H1 (cell line): ENCODE data around the gene WDR77. TPM values are rescaled to one million over a fixed set of nuclear protein-coding genes. Genes with fewer than 3 reads are reported as not detected.

Experiments
- CTCF ChIA-PET: fragments of 300-600 bp; sonication (Branson Sonifier 250); formaldehyde crosslinking; loops from one replicate; lab custom pipeline; 2021; ENCODE audit not compliant: partially characterized antibody; lab: Charles Lee
- POLR2A ChIA-PET: fragments of 300-600 bp; sonication (Branson Sonifier 250); formaldehyde crosslinking; loops from one replicate; lab custom pipeline; 2021; ENCODE audit warnings: inconsistent platforms; ENCODE audit not compliant: partially characterized antibody; lab: Charles Lee
- DNase-seq, 2 experiments: peaks; one replicate each; pipeline versions ENCODE4 v3.0.0 to v3.0.0-alpha.2; 2010 to 2022; ENCODE audit warnings: low spot score in 2 of 2, low read depth in 1 of 2, mixed read lengths in 1 of 2
- FAIRE-seq: peaks from 2 replicates; lab custom pipeline; 2011; peaks lifted over from hg19 to GRCh38; lab: Jason Lieb, UNC
- H2AFZ ChIP-seq: 2 replicates; pipeline ENCODE4 v1.8.1; 2012; ENCODE audit warnings: low read length, inconsistent platforms
- H2AK5ac ChIP-seq: 2 replicates; pipeline ENCODE4 v1.6.1; 2013; ENCODE audit warnings: low read depth, low read length
- H2BK120ac ChIP-seq: replicated peaks from 2 replicates; pipeline ENCODE3; 2013; ENCODE audit warnings: low read depth, low read length, inconsistent platforms
- H2BK12ac ChIP-seq: 2 replicates; pipeline ENCODE4 v1.6.1; 2013; ENCODE audit warnings: low read depth, low read length
- H2BK15ac ChIP-seq: 2 replicates; pipeline ENCODE4 v1.6.1; 2013; ENCODE audit warnings: low read length
- H2BK20ac ChIP-seq: 2 replicates; pipeline ENCODE4 v1.6.1; 2013; ENCODE audit warnings: low read length
- H2BK5ac ChIP-seq: 2 replicates; pipeline ENCODE4 v1.6.1; 2013; ENCODE audit warnings: low read depth, low read length
- H3K14ac ChIP-seq: 2 replicates; pipeline ENCODE4 v1.6.1; 2013; ENCODE audit warnings: inconsistent platforms; ENCODE audit not compliant: insufficient read length
- H3K18ac ChIP-seq: 2 replicates; pipeline ENCODE4 v1.6.1; 2013; ENCODE audit warnings: low read length; ENCODE audit errors: extremely low read depth
- H3K23ac ChIP-seq: 2 replicates; pipeline ENCODE4 v1.6.1; 2013; ENCODE audit warnings: inconsistent platforms; ENCODE audit not compliant: insufficient read length
- H3K23me2 ChIP-seq: 2 replicates; pipeline ENCODE4 v1.6.1; 2013; ENCODE audit warnings: low read depth, low read length
- H3K27ac ChIP-seq: 2 replicates; pipeline ENCODE4 v1.6.1; 2011; ENCODE audit warnings: low read depth, low read length, inconsistent platforms
- H3K27me3 ChIP-seq, 4 experiments: replicated peaks in 1 of 4; 1 replicate in 1 of 4; 2 replicates in 3 of 4; pipeline versions ENCODE4 v1.6.1 to v1.8.1; 2011 to 2013; ENCODE audit warnings: low read length in 3 of 4, mild to moderate bottlenecking in 3 of 4, inconsistent platforms in 2 of 4, mixed read lengths in 2 of 4, moderate library complexity in 1 of 4; ENCODE audit not compliant: control insufficient read depth in 3 of 4, insufficient read depth in 3 of 4; ENCODE audit errors: extremely low read depth in 1 of 4
- H3K36me3 ChIP-seq, 4 experiments: 2 replicates each; pipeline versions ENCODE4 v1.6.1 to v1.8.1; 2011 to 2013; ENCODE audit warnings: mild to moderate bottlenecking in 4 of 4, low read length in 3 of 4, moderate library complexity in 2 of 4, control low read depth in 1 of 4, inconsistent platforms in 1 of 4; ENCODE audit not compliant: insufficient read depth in 4 of 4, control insufficient read depth in 2 of 4
- H3K4ac ChIP-seq: replicated peaks from 2 replicates; pipeline ENCODE3; 2013; ENCODE audit warnings: low read length, low read depth, mixed read lengths, inconsistent platforms; ENCODE audit not compliant: insufficient read length
- H3K4me1 ChIP-seq, 4 experiments: replicated peaks in 1 of 4; 1 replicate in 1 of 4; 2 replicates in 3 of 4; pipeline versions ENCODE4 v1.6.1 to v1.8.1; 2011 to 2013; ENCODE audit warnings: low read length in 3 of 4, inconsistent platforms in 2 of 4, mixed read lengths in 1 of 4; ENCODE audit not compliant: insufficient read depth in 4 of 4, control insufficient read depth in 3 of 4
- H3K4me2 ChIP-seq, 2 experiments: 2 replicates each; pipeline versions ENCODE4 v1.6.1 to v1.8.1; 2011 to 2013; ENCODE audit warnings: low read depth in 2 of 2, low read length in 2 of 2, control low read depth in 1 of 2, inconsistent platforms in 1 of 2, mild to moderate bottlenecking in 1 of 2; ENCODE audit not compliant: insufficient read depth in 1 of 2
- H3K4me3 ChIP-seq, 4 experiments: fragments of 200-600, 300-600 bp in 1 of 4; sonication (generic), shearing (Covaris generic), sonication (Bioruptor Twin) in 1 of 4; 2 replicates each; pipeline versions ENCODE4 v1.5.1 to v1.8.1; 2011 to 2016; ENCODE audit warnings: low read length in 4 of 4, low read depth in 3 of 4, control low read depth in 2 of 4, inconsistent platforms in 2 of 4, mild to moderate bottlenecking in 2 of 4, mixed read lengths in 1 of 4, moderate library complexity in 1 of 4; ENCODE audit not compliant: insufficient read depth in 2 of 4; ENCODE audit errors: extremely low read depth in 1 of 4
- H3K56ac ChIP-seq: replicated peaks from 2 replicates; pipeline ENCODE3; 2013; ENCODE audit warnings: low read depth, mild to moderate bottlenecking, mixed read lengths, low read length, inconsistent platforms; ENCODE audit not compliant: insufficient read length
- H3K79me1 ChIP-seq: 2 replicates; pipeline ENCODE4 v1.6.1; 2013; ENCODE audit warnings: low read depth, low read length, control low read depth
- H3K79me2 ChIP-seq, 2 experiments: 2 replicates each; pipeline versions ENCODE4 v1.6.1 to v1.8.1; 2012 to 2013; ENCODE audit warnings: low read length in 2 of 2, mild to moderate bottlenecking in 2 of 2, inconsistent platforms in 1 of 2; ENCODE audit not compliant: insufficient read depth in 2 of 2, control insufficient read depth in 1 of 2
- H3K9ac ChIP-seq, 4 experiments: replicated peaks in 1 of 4; 1 replicate in 1 of 4; 2 replicates in 3 of 4; pipeline versions ENCODE4 v1.6.1 to v1.8.1; 2011 to 2013; ENCODE audit warnings: low read depth in 3 of 4, low read length in 3 of 4, control low read depth in 2 of 4, mild to moderate bottlenecking in 2 of 4, moderate library complexity in 2 of 4, inconsistent platforms in 1 of 4; ENCODE audit errors: extremely low read depth in 1 of 4
- H3K9me3 ChIP-seq, 2 experiments: 2 replicates each; pipeline versions ENCODE4 v1.6.1 to v1.8.1; 2012 to 2013; ENCODE audit warnings: mild to moderate bottlenecking in 2 of 2, moderate library complexity in 2 of 2, control low read depth in 1 of 2, inconsistent platforms in 1 of 2, low read depth in 1 of 2, low read length in 1 of 2, mixed read lengths in 1 of 2; ENCODE audit not compliant: insufficient read depth in 2 of 2
- H4K20me1 ChIP-seq, 2 experiments: replicated peaks in 1 of 2; 2 replicates each; pipeline versions ENCODE3 to v1.8.1; 2011 to 2013; ENCODE audit warnings: inconsistent platforms in 2 of 2, low read length in 2 of 2, mild to moderate bottlenecking in 1 of 2; ENCODE audit not compliant: insufficient read depth in 2 of 2, control insufficient read depth in 1 of 2
- H4K5ac ChIP-seq: 2 replicates; pipeline ENCODE4 v1.6.1; 2013; ENCODE audit warnings: low read length, low read depth, mixed read lengths, inconsistent platforms; ENCODE audit not compliant: insufficient read length
- H4K8ac ChIP-seq: 2 replicates; pipeline ENCODE4 v1.8.0; 2013; ENCODE audit warnings: mild to moderate bottlenecking, moderate library complexity, low read length, inconsistent platforms; ENCODE audit not compliant: insufficient read depth; ENCODE audit errors: extremely low read depth
- H4K91ac ChIP-seq: replicated peaks from 2 replicates; pipeline ENCODE3; 2013; ENCODE audit warnings: low read length, mixed read lengths, inconsistent platforms; ENCODE audit not compliant: insufficient read length
- ASH2L ChIP-seq: fragments of 200-600, 300-600 bp; sonication (generic); IDR thresholded peaks from one replicate; pipeline ENCODE4 v1.7.1; 2017; ENCODE audit warnings: low read length
- BRCA1 ChIP-seq: IDR thresholded peaks from 2 replicates; pipeline ENCODE4 v1.6.1; 2012; ENCODE audit warnings: low read depth, low read length, improper control_type of control experiment
- CTBP2 ChIP-seq: IDR thresholded peaks from 2 replicates; pipeline ENCODE4 v1.7.0; 2011; ENCODE audit warnings: borderline replicate concordance, mild to moderate bottlenecking, moderate library complexity, mixed read lengths, low read length; ENCODE audit not compliant: insufficient read depth, insufficient read length
- EGR1 ChIP-seq: IDR thresholded peaks from 2 replicates; pipeline ENCODE4 v1.6.1; 2011; ENCODE audit warnings: low read depth, low read length, borderline replicate concordance
- MAFK ChIP-seq: IDR thresholded peaks from 2 replicates; pipeline ENCODE4 v1.6.1; 2012; ENCODE audit warnings: low read depth, mild to moderate bottlenecking, improper control_type of control experiment, low read length
- NRF1 ChIP-seq: IDR thresholded peaks from 2 replicates; pipeline ENCODE4 v1.6.1; 2011; ENCODE audit warnings: mild to moderate bottlenecking, low read depth, low read length, improper control_type of control experiment
- RAD21 ChIP-seq, 2 experiments: IDR thresholded peaks in 1 of 2; conservative IDR thresholded peaks in 1 of 2; 2 replicates each; pipeline ENCODE4 v1.6.1; 2011; ENCODE audit warnings: low read depth in 2 of 2, low read length in 2 of 2, improper control_type of control experiment in 1 of 2, inconsistent platforms in 1 of 2, mild to moderate bottlenecking in 1 of 2, moderate library complexity in 1 of 2
- polyA plus RNA-seq, 7 experiments: library from polyadenylated mRNA; depleted of rRNA in 3 of 7; stranded (reverse) in 5 of 7; unstranded in 2 of 7; fragments of >200 nt in 5 of 7; fragments of 200-250 nt in 2 of 7; gene quantifications; 1 replicate in 5 of 7; 2 replicates in 1 of 7; 4 replicates in 1 of 7; pipeline versions ENCODE4 v1.2.1 to v1.2.3, GENCODE V29; 2011 to 2013; ENCODE audit warnings: missing spikeins in 2 of 7, mixed read lengths in 2 of 7
- total RNA-seq: library from RNA; stranded (reverse); fragmentation: NEBNext Ultra II Directional; extraction: Animal tissue kit (Norgen Biotek cat#: 25700); gene quantifications from 2 replicates; pipeline ENCODE4 v1.2.1, GENCODE V29; 2021

The WDR77 gene
- total and polyA plus RNA-seq, 2 of the 8 experiments (the other 6 are each of a cell fraction or from before 2014, with no cell fraction given) = 66.0 to 156 TPM

DNA sequence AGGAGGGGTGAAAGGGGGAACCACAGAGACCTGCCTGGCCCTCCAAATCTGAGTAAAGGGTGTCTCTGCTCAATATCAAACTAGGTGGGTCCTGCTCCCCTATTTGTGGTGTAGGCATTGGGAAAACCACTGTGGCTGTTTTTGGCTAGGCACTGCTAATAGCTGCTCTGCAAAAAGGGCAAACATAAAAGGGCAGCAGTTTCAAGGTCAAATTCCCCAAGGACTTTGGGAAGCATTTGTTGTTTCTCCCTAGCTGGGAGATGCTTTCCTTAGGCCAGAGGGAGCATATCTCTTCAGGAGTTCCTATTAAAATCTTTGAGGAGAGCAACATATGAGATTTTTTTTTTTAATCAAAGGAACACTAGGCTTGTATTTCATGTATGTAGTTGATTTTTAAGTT lies 27.2 kb upstream of the WDR77 start:
- Histone ChIP-seq H4K5ac (no peak overlapping the region), H3K4me1 (no peaks in the 10 kb centered on the region), H2BK12ac (no peak overlapping the region), H3K4me2 (no peak overlapping the region), H2BK120ac (no peak overlapping the region), H3K18ac (no peak overlapping the region), H3K23ac (no peak overlapping the region), H3K79me1 (no peaks in the 10 kb centered on the region), H3K4me3 (no peak overlapping the region), H3K9me3 (no peaks in the 10 kb centered on the region), H2AK5ac (no peak overlapping the region), H3K36me3 (no peaks in the 10 kb centered on the region), H3K9ac (no peak overlapping the region), H3K56ac (no peak overlapping the region), H2AFZ (no peak overlapping the region), H3K4ac (no peak overlapping the region), H2BK15ac (no peak overlapping the region), H4K91ac (no peak overlapping the region), H4K8ac (no peak overlapping the region), H4K20me1 (no peaks in the 10 kb centered on the region), H3K23me2 (no peaks in the 10 kb centered on the region), H3K27me3 (no peaks in the 10 kb centered on the region), H3K79me2 (no peaks in the 10 kb centered on the region), H3K14ac (no peak overlapping the region), H2BK20ac (no peak overlapping the region), H2BK5ac (no peak overlapping the region), H3K27ac (no peak overlapping the region)
- CTCF ChIA-PET = interaction anchor here (0.5 to 1.9 kb wide), 6 partner anchors 9 to 271 kb away, joined by 3 to 6 read pairs (median 3); no protein-coding TSS in a partner anchor
- FAIRE-seq (no peak), DNase-seq (no peak)
- POLR2A ChIA-PET = interaction anchor here (0.7 kb wide), 1 partner anchor 513 kb away, joined by 3 read pairs; no protein-coding TSS in a partner anchor
- TF ChIP-seq CTBP2 (no peak), ASH2L (no peak), NRF1 (no peak), MAFK (no peak), BRCA1 (no peak), RAD21 (IDR thresholded peaks at IDR 0.05 in 1 of 2, conservative IDR thresholded peaks at IDR 0.05 in 1 of 2; ENCODE audit: low read depth in 2 of 2, low read length in 2 of 2) (no peak), EGR1 (no peak)
